ENCODE measurements around the gene GSE1. TPM values are rescaled to one million over a fixed set of nuclear protein-coding genes. Genes with fewer than 3 reads are reported as not detected.

The GSE1 gene
- total and polyA plus RNA-seq, 11 donors, result 18.1 to 48.4 (median 37.1) TPM

- peak overlapping the region in 1 of 12 donors; percentile 90 for H3K27ac ChIP-seq
- DNase-seq (peak in 2 of 5 donors; percentile 17 to 67), ATAC-seq (no peak)
- H3K9me3 ChIP-seq, result no peaks in the 10 kb centered on the region
- peaks cover 0 to 39% (median 19%) of the 10 kb centered on the region in 12 donors for H3K4me1 ChIP-seq
- no peak for TF ChIP-seq POLR2A (IDR thresholded peaks at IDR 0.05)
- TF ChIP-seq CTCF (IDR thresholded peaks at IDR 0.05), result no peak
- H3K4me3 ChIP-seq, result no peak overlapping the region
- H3K27me3 ChIP-seq, result no peaks in the 10 kb centered on the region
- intact Hi-C loops (cut with DNase I), result loop anchor here in 1 of 10 donors (5.0 kb wide), 1 partner anchor 63 kb away; no protein-coding TSS in a partner anchor
- WGBS, 4 donors, result 95 to 96% (median 95%) methylated on average over 37 to 41 of the region's 41 CpGs
- H3K36me3 ChIP-seq, result peaks cover 0 to 67% (median 41%) of the 10 kb centered on the region in 9 donors
These were observed 41.4 kb downstream of the GSE1 start for GRCh38 chr16:85654251-85655095.

GRCh38 chr16:85655216-85656129 is 42.4 kb downstream of the GSE1 start:
- no peak for ATAC-seq
- Histone ChIP-seq H3K9me3 (no peaks in the 10 kb centered on the region), H3K4me3 (no peak overlapping the region), H3K36me3 (peaks cover 0 to 65% (median 44%) of the 10 kb centered on the region in 9 donors), H3K4me1 (peaks cover 0 to 48% (median 23%) of the 10 kb centered on the region in 12 donors), H3K27ac (no peak overlapping the region), H3K27me3 (no peaks in the 10 kb centered on the region)
- intact Hi-C loops (cut with DNase I), result loop anchor here in 1 of 10 donors (5.0 kb wide), 1 partner anchor 62 kb away; no protein-coding TSS in a partner anchor
- WGBS, 4 donors, result 90 to 94% (median 93%) methylated on average over 27 to 35 of the region's 35 CpGs
- DNase-seq, result peak in 1 of 5 donors; percentile 42
- TF ChIP-seq CTCF (IDR thresholded peaks at IDR 0.05) (no peak), POLR2A (IDR thresholded peaks at IDR 0.05) (no peak)

GRCh38 chr16:85656351-85657266 is 43.5 kb downstream of the GSE1 start:
- TF ChIP-seq POLR2A (IDR thresholded peaks at IDR 0.05), result no peak
- no peak for TF ChIP-seq CTCF (IDR thresholded peaks at IDR 0.05)
- no peak overlapping the region for H3K27ac ChIP-seq
- ATAC-seq, result no peak
- 95 to 96% (median 95%) methylated on average over 59 of the region's 59 CpGs for WGBS, 4 donors
- peaks cover 0 to 74% (median 51%) of the 10 kb centered on the region in 9 donors for H3K36me3 ChIP-seq
- H3K27me3 ChIP-seq, result no peaks in the 10 kb centered on the region
- peaks cover 0 to 39% (median 17%) of the 10 kb centered on the region in 12 donors for H3K4me1 ChIP-seq
- peak in 2 of 5 donors; percentile 19 to 48 for DNase-seq
- intact Hi-C loops (cut with DNase I), result loop anchor here in 1 of 10 donors (5.0 kb wide), 1 partner anchor 61 kb away; no protein-coding TSS in a partner anchor
- H3K9me3 ChIP-seq, result no peaks in the 10 kb centered on the region
- H3K4me3 ChIP-seq, result no peak overlapping the region
